GM19035 (cell line): ENCODE results near the gene SKI.

Source experiments
- ATAC-seq: cut with Tn5 transposase; IDR thresholded peaks from one replicate; pipeline ENCODE4 v1.9.1; 2021; ENCODE audit not compliant: unreplicated experiment

Gene SKI

GRCh38 chr1:2194319-2194897, 33.7 kb upstream of the SKI start, which contains the start of gene FAAP20:
Gene FAAP20 (minus strand): TSS chr1:2194772. CDS start chr1:2194749, 23 bp downstream.
- ATAC-seq, result peak; percentile 44

- peak; percentile 64 for ATAC-seq
Measured at GRCh38 chr1:2194898-2195673, 33.0 kb upstream of the SKI start.

- no peak for ATAC-seq
Measured at GRCh38 chr1:2195785-2196184, 32.3 kb upstream of the SKI start.

GRCh38 chr1:2196901-2197638, 31.0 kb upstream of the SKI start:
- ATAC-seq, result no peak

GRCh38 chr1:2197707-2198165, 30.4 kb upstream of the SKI start:
- ATAC-seq, result no peak

GRCh38 chr1:2198571-2198970, 29.5 kb upstream of the SKI start:
- no peak for ATAC-seq

GRCh38 chr1:2199042-2199810, 28.9 kb upstream of the SKI start:
- ATAC-seq, result no peak

- no peak for ATAC-seq
Measured at GRCh38 chr1:2200308-2200943, 27.7 kb upstream of the SKI start.

- no peak for ATAC-seq
Measured at GRCh38 chr1:2201062-2201461, 27.1 kb upstream of the SKI start.

GRCh38 chr1:2202008-2202575, 26.0 kb upstream of the SKI start:
- ATAC-seq, result no peak

GRCh38 chr1:2202843-2203601, 25.1 kb upstream of the SKI start:
- no peak for ATAC-seq

- ATAC-seq, result no peak
Measured at GRCh38 chr1:2203671-2204414, 24.3 kb upstream of the SKI start.

- no peak for ATAC-seq
Measured at GRCh38 chr1:2204415-2205190, 23.5 kb upstream of the SKI start.

GRCh38 chr1:2205191-2205952, 22.7 kb upstream of the SKI start:
- peak; percentile 67 for ATAC-seq

- no peak for ATAC-seq
Measured at GRCh38 chr1:2206813-2207487, 21.2 kb upstream of the SKI start.

GRCh38 chr1:2208309-2209239, 19.5 kb upstream of the SKI start:
- ATAC-seq, result no peak
